CD4-positive, alpha-beta T cell treated with Interleukin-12 subunit alpha and Interleukin-12 subunit beta, for 1 hour (primary cell): Measurements from ENCODE around the gene DOCK2.
"Not testable (repeated sequence)": the region's sequence is repeated elsewhere in the genome, so short reads cannot be mapped to it uniquely, and the experiment has no call there.

ENCODE experiments used
- DNase-seq: peaks from one replicate; pipeline ENCODE4 v3.0.0-alpha.2; 2020

DOCK2 gene

DNA sequence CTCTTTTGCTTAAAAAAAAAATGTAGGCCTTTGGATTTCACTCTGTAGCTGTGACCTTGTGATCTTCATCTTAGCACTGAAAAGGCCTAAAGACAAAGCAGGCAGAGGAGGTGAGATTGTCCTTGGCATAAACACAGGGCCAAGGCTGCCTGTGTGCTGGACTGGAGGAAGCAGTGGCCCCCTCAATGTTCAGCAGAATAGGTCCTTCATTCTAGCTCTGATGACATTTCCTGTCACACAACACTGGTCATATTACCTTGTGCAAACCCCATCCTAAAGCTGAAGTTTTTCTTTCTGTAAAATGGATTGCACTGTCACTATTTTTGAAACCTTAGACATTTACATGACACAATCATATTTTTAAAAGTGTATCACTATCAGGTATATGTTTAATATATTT is 195.8 kb downstream of the DOCK2 start:
- no peak for DNase-seq

DNA sequence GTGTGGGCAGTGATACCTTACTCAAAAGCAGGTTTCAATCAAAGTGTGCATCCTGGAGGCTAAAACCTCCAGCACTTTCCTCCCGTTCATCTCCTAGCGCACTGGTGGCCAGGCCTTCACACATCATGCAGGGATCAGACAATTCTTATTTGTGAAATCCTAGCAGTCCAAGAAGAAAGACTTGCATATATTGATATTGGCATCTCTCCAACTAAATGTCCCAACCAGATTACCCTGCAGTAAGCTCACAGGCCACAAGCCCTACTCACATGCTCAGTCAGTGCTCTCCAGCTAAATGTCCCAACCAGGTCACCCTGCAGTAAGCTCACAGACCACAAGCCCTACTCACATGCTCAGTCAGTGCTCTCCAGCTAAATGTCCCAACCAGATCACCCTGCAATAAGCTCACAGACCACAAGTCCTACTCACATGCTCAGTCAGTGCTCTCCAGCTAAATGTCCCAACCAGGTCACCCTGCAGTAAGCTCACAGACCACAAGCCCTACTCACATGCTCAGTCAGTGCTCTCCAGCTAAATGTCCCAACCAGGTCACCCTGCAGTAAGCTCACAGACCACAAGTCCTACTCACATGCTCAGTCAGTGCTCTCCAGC is 196.7 kb downstream of the DOCK2 start:
- not testable (repeated sequence) for DNase-seq

DNA sequence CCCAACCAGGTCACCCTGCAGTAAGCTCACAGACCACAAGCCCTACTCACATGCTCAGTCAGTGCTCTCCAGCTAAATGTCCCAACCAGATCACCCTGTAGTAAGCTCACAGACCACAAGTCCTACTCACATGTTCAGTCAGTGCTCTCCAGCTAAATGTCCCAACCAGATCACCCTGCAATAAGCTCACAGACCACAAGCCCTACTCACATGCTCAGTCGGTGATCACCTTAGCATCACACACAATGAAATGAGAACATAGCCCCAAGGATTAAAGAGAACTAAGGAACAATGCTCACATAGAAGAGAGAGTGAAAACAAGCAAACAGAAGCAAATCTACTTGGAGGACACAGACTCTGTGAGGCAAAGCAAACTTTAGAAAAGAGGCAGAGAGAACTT is 197.5 kb downstream of the DOCK2 start:
- not testable (repeated sequence) for DNase-seq

DNA sequence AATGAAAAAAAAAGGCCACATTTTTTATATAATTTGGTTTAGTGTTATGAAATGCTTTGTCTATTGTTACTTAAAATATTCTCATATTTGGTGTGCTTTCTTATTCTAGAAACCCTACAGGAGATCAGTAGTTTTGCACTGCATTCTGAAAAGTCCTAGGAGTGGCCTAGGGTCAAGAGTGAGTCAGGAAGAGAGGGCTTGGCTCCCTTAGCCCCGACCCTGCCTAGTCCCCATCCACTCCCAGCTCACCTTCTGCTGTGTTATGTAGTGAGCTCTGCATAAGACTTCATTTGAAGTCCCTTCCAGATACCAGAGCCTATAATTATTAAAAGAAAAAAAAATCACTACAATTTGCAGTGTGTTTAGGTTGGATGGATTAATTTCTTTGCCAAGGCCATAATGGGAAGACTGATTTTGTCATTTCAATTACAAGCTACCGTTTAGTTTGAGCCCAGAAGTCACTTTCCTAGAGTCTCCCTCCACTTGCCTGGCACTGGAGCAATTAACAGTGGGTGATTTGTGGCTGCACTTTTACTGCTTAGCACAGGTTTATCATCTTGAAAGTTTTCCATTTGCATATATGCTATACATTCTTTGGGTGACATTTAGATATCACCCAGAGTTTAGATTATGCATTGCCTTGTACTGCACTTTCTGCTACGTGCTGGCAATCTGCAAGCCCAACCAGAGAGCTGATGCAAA is 199.9 kb downstream of the DOCK2 start:
- no peak for DNase-seq

DNA sequence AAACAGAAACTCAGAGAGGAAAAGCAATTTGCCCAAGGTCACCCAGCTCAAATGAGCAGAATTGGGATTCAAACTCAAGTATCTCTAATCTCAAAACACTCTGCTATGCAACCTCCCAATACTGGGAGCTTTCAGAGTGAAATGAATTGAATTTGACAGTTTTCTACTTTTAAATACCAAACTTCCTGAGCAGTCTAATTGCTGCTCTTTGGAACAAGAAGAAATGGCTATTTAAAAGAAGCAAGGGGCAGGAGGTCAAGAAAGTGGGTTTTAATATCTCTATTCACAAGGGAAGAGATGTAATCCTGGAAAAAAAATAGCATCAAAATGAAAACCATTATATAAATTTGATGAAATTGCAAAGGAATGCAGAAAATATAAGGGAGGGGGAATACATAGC is 200.6 kb downstream of the DOCK2 start:
- no peak for DNase-seq

DNA sequence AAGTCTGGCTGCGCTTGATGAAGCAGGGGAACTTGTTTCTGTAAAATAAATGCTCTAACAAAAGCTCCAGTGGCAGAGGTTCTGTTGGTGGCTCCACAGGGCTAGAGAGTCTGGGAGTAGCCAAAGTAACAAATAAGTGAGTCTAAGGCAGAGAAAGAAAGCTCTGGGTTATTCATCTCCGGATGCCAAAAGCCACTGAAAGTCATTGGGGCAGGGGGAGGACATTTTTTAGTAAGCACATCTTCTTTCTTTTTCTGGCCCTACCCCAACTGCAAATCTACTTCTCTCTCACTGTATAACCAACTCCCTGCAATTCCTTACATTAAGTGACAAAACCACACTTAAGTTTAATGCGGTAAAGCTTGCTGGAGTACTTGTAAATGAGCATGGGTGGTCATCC is 201.6 kb downstream of the DOCK2 start:
- no peak for DNase-seq

DNA sequence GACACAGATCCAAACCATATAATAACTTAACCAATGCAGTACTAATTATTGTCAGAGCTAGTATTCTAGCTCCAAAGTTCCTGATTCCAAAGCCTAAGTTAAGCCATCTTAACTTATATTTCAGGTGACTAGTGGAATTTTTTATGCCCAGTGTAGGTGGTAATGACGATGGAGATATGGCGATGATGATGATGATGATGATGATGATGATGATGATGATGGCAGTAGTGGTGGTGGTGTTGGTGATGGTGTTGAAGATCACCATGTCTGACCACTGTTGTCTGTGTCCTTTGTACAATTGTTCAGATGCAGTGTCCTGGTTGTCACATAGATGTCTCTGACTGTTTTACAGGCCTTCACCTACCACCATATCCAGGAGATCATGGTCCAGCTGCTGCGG is 203.3 kb downstream of the DOCK2 start:
- DNase-seq = no peak

DNA sequence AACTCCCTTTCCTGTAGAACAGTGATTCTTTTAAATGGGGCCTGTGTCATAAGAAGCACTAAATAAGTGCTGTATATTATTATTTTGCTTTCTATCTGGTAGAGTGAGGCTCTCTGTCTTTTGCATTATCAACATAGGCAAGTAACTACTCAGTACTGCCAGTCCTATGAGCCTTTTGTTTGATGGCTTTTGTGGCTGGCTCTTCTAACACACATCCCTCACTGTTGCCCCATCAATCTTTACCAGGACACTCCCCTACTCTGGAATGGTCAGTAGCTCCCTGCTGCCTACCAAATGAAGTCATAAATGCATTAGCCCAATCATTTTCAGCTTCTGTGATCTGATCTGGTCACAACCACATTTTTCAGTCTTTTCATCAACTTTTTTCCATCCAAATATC is 205.6 kb downstream of the DOCK2 start:
- DNase-seq = no peak

DNA sequence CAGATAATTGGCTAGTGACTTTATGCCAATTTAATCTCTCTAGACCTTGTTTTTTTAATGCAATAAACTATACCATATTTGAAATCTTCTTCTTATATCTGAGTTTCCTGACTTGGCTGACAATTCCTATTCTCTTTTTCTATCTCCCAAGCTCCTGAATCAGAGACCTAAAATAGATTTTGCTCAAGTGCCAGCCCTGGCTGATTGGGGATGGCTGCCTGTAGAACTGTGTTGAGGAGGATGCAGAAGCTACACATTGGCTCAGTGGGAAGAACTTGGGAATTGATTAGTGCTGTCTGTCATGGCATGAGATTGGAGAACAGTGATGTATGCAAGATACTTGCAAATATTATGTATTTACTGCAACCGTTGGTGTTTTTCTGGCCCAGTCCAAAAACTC is 210.4 kb downstream of the DOCK2 start:
- no peak for DNase-seq

DNA sequence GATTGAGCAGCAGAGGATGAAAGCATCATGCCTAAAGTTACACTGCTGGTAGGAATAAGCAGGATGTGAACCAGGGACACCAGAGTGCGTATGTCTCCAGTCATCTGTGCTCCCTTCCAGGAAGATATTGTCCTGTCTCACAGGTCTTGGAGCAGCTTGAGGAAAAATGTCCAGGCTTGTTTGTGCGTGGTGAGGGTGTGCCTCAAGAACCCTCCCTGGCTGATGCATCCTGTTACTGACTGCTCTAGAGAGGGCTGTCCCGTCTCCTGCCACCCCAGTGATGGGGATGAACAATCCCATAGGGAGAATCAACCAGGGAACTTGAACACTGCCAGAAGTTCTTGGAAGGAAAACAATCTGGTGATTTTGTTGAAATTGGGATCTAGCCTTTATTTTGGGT is 211.2 kb downstream of the DOCK2 start:
- no peak for DNase-seq

DNA sequence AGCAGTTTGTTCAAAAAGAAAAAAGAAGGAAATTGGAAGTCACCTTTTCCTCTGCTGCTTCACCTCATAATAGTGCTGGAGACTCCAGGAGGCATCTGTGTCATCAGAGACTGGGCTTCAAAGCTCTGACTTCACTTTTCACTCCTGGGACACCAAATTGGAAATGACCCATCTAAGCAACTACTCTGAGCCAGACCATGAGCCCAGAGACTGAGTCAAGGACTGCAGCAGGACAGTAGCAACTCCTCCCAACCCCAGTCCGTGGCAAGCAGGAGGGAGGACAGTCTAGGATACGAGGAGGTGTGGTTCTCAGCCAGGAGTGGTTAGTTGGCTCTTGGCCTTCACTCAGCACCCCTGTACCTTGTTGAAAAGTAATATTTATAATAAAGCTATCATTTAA is 211.7 kb downstream of the DOCK2 start:
- DNase-seq = no peak

DNA sequence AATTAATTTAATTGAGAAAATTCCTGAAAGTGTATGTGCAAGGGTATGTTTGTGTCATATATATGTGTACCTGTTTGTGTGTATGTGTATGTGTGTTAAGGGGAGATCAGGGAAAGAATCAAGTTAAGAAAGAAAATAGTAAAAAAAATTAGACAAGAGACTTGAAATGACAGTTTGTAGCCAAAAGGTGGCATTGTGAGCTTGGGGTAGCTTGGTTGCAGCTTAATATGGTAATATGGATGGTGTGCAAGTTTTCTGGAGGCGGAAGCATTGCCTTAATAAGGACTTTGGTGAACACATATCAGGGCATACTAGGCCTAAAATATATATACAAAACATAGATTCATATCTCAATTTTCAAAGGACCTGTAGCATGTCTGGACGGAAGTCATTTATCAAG is 213.3 kb downstream of the DOCK2 start:
- no peak for DNase-seq

DNA sequence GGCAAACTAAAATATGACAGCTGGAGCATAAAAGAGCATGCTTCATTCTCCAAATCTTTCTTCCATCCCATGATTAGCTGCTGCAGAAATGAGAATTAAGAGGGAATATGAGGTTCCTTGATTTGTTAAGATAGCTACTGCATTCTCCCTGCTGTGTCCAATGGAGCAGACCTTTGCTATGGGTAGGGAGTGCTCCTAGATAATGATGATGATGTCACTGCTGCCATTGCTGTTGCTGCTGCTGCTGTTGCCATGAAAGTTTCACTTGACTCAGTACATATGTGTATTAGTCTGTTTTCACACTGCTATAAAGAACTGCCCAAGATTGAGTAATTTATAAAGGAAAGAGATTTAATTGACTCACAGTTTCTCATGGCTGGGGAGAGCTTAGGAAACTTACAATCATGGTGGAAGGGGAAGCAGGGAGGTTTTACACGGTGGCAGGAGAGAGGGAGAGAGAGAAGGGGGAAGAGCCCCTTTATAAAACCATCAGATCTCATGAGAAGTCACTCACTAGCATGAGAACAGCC is 214.3 kb downstream of the DOCK2 start:
- DNase-seq = no peak

DNA sequence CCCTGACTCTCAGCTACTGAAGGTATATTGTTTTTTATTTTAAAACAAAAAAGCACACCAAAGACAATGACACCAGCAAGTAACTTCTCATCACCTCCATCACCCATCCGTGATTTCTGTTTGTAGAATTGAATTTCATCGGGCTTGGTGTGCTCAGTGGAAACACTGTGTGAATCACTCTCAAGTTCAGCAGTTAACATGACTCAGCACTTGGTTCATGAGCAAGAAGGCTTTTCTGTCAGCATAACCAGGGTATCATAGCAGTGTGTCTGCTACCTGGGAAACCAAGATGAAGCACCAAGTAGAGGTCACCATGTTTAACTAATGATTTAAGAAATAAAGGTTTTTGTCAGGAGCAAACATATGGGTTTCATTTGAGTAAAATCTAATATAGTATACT is 219.5 kb downstream of the DOCK2 start:
- no peak for DNase-seq

DNA sequence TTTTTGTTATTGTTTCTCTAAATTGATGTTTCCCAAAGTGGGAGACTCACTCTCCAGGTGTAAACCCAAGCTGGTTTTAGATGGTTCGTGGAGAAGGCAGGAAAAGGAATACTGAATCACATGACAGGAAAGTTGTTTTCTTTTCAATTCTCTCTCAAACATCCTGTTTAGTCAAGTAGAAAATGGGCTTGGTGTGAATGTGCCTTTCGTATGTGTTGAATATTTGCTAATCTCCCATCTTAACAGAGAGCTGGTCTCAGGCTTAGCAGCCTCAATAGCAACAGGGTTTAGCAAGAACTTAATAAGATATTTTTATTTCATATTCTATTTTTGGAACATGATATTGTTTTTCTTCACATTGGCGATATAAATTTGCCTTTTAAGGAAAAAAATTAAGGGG is 223.5 kb downstream of the DOCK2 start:
- no peak for DNase-seq

DNA sequence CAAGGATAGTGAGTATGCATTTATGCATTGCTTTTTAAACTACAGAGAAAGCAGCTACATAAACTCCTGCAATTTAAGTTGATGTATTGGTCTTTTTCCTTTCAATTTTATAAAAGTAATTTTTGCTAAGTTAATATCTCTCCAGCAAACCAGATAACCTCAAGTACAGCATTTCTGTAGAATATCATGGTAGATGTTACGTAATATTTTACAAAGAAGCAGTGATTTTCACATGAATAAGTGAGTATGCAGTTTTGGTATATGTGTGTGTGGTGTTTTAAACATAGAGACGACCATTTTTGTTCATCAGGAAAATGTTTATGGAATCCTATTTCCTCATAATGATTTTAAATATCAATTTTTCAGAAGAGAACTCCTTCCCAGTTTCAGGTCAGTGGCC is 224.4 kb downstream of the DOCK2 start:
- DNase-seq = no peak

DNA sequence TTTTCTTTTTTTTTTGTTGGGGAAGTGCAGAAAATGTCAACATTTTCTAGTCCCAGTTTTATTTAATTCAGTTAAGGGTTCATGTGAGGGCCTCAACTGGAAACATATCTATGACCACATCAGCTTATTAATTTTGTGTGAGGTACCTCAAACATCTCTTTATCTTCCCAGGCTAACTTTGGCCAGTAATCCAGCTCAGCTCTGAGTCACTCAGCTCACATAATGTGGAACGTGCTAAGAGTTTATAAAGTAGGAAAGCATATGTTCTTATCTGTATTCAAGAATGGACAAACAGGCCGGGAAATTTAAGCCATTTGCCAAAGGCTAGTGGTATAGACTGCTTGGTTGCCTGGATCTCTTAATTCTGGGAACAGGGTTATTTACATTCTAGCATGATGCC is 224.9 kb downstream of the DOCK2 start:
- no peak for DNase-seq

DNA sequence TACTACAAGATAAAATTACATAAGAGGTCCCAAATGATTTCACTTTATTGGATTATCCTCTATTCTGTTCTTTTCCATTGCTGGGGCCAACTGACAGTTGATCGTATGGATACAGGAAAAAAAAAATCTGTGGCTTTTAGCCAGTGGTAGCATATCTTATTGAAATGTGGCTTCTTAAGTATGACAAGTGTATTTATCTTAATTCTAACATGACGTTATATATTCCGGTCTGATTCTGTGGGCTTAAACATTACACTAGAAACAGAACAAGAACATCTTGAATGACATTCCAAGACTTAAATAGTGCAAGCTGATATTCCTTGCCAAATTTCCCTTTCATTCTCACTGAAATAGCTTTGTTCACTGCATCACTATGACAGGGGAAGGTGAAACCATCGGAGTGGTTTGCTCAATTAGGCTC is 225.3 kb downstream of the DOCK2 start:
- DNase-seq = no peak

DNA sequence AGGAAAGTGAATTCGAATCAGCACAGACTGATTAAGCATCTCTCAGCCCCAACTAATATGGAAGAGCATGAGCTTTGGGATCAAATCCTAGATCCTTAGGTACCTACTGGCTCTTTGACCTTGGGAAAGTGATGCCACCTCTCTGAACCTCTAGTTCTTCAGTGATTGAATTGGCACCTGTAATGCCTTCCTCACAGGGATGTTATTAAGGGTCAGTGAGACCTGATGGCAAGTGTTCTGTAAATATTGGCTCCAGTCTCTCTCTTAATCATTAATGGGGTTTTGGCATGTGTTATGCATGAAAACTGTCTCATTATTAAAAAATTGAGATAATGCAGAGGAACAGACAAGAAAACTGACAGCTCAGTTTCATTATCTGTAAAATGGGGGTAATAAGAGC is 227.4 kb downstream of the DOCK2 start:
- no peak for DNase-seq

DNA sequence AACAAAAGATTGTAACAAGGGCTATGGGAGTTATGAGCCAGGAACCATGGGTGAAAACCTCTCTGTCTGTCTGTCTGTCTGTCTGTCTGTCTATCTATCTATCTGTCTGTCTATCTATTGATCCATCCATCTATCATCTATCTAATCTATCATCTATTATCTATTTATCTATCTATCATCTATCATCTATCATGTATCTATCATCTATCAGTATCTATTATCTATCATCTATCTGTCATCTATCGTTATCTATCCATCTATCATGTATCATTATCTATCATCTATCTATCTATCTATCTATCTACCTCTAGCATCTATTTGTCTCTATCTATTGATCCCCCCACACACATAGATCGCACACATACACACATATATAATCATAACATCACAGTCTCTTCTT is 230.3 kb downstream of the DOCK2 start:
- DNase-seq = no peak

DNA sequence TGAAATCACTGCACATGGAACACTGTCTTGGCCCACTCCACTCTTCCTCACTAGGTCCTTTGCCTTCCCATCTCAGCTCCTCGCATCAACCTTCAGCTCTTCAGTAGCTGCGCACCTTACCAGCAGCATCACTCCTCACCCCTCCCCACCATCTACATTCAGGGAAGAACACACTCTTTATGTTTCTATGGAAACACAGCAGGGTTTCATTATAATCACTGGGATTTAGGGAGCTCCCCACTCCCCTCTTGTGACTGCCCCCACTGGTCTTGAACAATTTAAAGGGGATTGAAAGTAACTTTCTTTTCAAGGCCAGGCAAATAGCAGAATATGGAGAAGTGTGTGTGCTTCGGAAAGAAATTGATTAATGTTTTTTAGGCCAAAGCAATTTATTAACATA is 232.0 kb downstream of the DOCK2 start:
- DNase-seq = no peak

DNA sequence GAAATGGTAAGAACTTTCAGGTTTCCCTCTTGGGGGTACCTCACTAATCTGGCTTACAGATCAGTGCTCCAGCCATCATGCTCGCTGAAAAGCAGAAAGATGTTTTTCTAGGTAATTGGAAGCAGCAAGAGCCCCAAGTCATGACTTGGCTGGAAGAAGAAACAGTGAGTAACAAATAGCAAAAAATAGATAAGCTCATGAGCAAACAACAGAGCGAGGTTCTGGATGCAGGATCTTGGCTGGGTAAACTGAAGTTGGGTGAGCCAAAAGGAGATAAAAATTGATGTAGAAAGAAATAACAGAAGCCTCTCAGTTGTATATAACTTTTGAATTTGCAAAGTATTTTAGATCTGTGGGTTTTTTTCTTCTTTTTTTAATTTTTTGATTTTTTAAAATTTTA is 233.1 kb downstream of the DOCK2 start:
- no peak for DNase-seq

DNA sequence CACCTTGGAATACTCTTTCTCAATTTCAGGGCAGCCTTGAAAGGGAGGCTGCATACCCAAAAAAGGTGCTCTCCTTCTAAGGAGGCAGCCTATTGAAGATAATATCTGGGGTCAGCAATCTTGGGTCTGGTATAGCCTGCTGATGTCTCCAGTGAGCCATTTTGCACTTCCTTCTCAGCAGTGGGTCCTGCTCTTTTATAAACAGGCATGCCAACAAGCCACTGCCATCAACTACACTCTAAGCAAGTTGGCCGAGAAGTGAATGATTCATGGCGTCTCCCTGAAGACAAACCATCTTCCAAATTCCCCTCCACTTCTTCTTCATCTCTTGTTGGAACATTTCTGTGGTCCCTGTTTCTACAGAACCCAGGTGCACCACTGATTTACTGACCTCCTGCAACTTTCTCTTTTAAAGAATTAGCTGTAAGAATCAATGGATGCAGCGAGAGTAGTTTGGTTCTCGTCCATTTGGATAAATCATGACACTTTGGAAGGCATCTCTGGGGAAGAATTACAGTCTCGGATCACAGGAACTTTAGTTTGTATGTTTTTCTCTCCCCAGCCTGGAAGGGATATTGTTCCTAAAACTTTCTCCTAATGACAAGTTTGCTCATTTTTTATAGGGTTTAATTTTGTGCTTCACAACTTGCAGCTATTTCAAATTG is 234.9 kb downstream of the DOCK2 start:
- no peak for DNase-seq

DNA sequence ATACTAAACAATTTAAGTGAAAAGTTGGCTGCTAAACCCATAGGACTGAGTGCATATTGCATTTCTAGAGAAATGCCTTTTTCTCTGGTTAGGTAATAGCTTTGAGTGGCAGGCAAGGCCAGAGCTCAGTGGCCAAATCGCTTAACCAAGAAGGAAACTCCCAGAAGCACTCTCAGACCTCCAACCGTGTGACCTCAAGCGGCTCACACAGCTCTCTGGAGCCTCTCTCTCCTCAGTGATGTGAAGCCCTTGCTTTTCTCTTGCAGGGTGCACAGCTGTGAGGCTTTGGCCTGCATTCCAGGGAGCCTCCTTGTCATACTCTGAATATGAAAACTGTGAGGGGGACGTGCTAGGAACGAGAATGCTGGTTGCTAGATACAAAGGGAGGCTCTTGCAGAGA is 236.6 kb downstream of the DOCK2 start:
- DNase-seq = no peak
